SK-N-SH (cell line): ENCODE results near the gene DSG4. TPM values are rescaled to one million over a fixed set of nuclear protein-coding genes. Genes with fewer than 3 reads are reported as not detected.

Experiments used
- CTCF ChIA-PET: fragments of 300-600, 350-600 bp; formaldehyde crosslinking; extraction: SDS; loops from one replicate; lab custom pipeline; 2021; lab: Yijun Ruan, JAX
- POLR2A ChIA-PET: fragments of 350-600 bp; sonication (Branson Sonifier 250); formaldehyde crosslinking; extraction: SDS; loops from one replicate; lab custom pipeline; 2020; ENCODE audit warnings: antibody characterized with exemption, inconsistent platforms; lab: Yijun Ruan, JAX
- DNase-seq: peaks from one replicate; pipeline ENCODE4 v3.0.0; 2012
- H2AFZ ChIP-seq: fragments of 200-600 bp; sonication (generic); 2 replicates; pipeline ENCODE4 v1.8.1; 2016; ENCODE audit warnings: antibody characterized with exemption, mild to moderate bottlenecking, low read depth
- H3F3A ChIP-seq: fragments of 200-600 bp; sonication (generic); replicated peaks from 2 replicates; pipeline ENCODE3; 2016; ENCODE audit warnings: antibody characterized with exemption, mild to moderate bottlenecking; ENCODE audit not compliant: insufficient read depth
- H3K27ac ChIP-seq, 2 experiments: fragments of 200-500 bp in 1 of 2; fragments of 200-600 bp in 1 of 2; sonication (Bioruptor generic) in 1 of 2; sonication (generic), shearing (Covaris generic) in 1 of 2; 2 replicates each; pipeline versions ENCODE4 v1.5.1 to v1.6.1; 2014 to 2016; ENCODE audit warnings: low read depth in 2 of 2, inconsistent platforms in 1 of 2, low read length in 1 of 2, mild to moderate bottlenecking in 1 of 2, mixed read lengths in 1 of 2
- H3K27me3 ChIP-seq: fragments of 200-600 bp; sonication (generic), shearing (Covaris generic); 2 replicates; pipeline ENCODE4 v1.6.1; 2016; ENCODE audit warnings: mixed run types; ENCODE audit not compliant: insufficient read depth
- H3K36me3 ChIP-seq, 2 experiments: fragments of 200-500 bp in 1 of 2; fragments of 200-600 bp in 1 of 2; sonication (Bioruptor generic) in 1 of 2; sonication (generic) in 1 of 2; replicated peaks in 1 of 2; 2 replicates each; pipeline versions ENCODE3 to v1.5.1; 2014 to 2016; ENCODE audit warnings: low read length in 1 of 2, mild to moderate bottlenecking in 1 of 2; ENCODE audit not compliant: insufficient read depth in 2 of 2, control insufficient read depth in 1 of 2
- H3K4me1 ChIP-seq, 2 experiments: fragments of 200-500 bp in 1 of 2; fragments of 200-600 bp in 1 of 2; sonication (Bioruptor generic) in 1 of 2; sonication (generic), shearing (Covaris generic) in 1 of 2; 2 replicates each; pipeline versions ENCODE4 v1.5.1 to v1.6.1; 2014 to 2016; ENCODE audit warnings: low read depth in 1 of 2, low read length in 1 of 2, mixed run types in 1 of 2; ENCODE audit not compliant: insufficient read depth in 2 of 2, control insufficient read depth in 1 of 2
- H3K4me2 ChIP-seq: fragments of 200-600 bp; sonication (generic), shearing (Covaris generic); 2 replicates; pipeline ENCODE4 v1.6.1; 2017; ENCODE audit warnings: mixed run types
- H3K4me3 ChIP-seq, 2 experiments: fragments of 200-500 bp in 1 of 2; fragments of 200-600 bp in 1 of 2; sonication (Bioruptor generic) in 1 of 2; sonication (generic), shearing (Covaris generic) in 1 of 2; 2 replicates each; pipeline versions ENCODE4 v1.5.1 to v1.8.1; 2014 to 2016; ENCODE audit warnings: low read depth in 2 of 2, inconsistent platforms in 1 of 2, low read length in 1 of 2, mild to moderate bottlenecking in 1 of 2, mixed read lengths in 1 of 2, moderate library complexity in 1 of 2
- H3K79me2 ChIP-seq: fragments of 200-600 bp; sonication (generic); 2 replicates; pipeline ENCODE4 v1.8.1; 2017; ENCODE audit warnings: mild to moderate bottlenecking; ENCODE audit not compliant: insufficient read depth
- H3K9ac ChIP-seq: fragments of 200-600 bp; sonication (generic); 2 replicates; pipeline ENCODE4 v1.6.1; 2017; ENCODE audit warnings: mixed run types
- H3K9me2 ChIP-seq: fragments of 200-600 bp; sonication (generic); 2 replicates; pipeline ENCODE4 v1.6.1; 2017; ENCODE audit warnings: mixed run types
- H3K9me3 ChIP-seq: fragments of 200-600 bp; sonication (generic); 2 replicates; pipeline ENCODE4 v1.6.1; 2017; ENCODE audit warnings: mixed run types, mild to moderate bottlenecking, moderate library complexity
- H4K20me1 ChIP-seq: fragments of 200-600 bp; sonication (generic); 2 replicates; pipeline ENCODE4 v1.6.1; 2017; ENCODE audit warnings: mild to moderate bottlenecking, mixed run types; ENCODE audit not compliant: insufficient read depth
- ELF1 ChIP-seq: IDR thresholded peaks from 2 replicates; pipeline ENCODE4 v1.4.0; 2012
- FOSL2 ChIP-seq: IDR thresholded peaks from 2 replicates; pipeline ENCODE4 v1.4.0; 2012; ENCODE audit warnings: low read depth, mild to moderate bottlenecking, moderate library complexity, borderline replicate concordance
- FOXJ3 ChIP-seq: sonication (generic); formaldehyde crosslinking; IDR thresholded peaks from 2 replicates; pipeline ENCODE4 v1.5.1; 2020; ENCODE audit warnings: mild to moderate bottlenecking, missing genetic modification reagents
- GATA2 ChIP-seq: sonication (generic); formaldehyde crosslinking; IDR thresholded peaks from 2 replicates; pipeline ENCODE4 v1.5.0; 2020; ENCODE audit warnings: mild to moderate bottlenecking, missing genetic modification reagents
- NFIC ChIP-seq: IDR thresholded peaks from 2 replicates; pipeline ENCODE4 v1.4.0; 2012; ENCODE audit warnings: borderline replicate concordance
- POLR2AphosphoS5 ChIP-seq: IDR thresholded peaks from 2 replicates; pipeline ENCODE4 v1.6.1; 2012; ENCODE audit warnings: low read depth, low read length
- RXRA ChIP-seq: IDR thresholded peaks from 2 replicates; pipeline ENCODE4 v1.4.0; 2012; ENCODE audit warnings: low read depth, mild to moderate bottlenecking, borderline replicate concordance
- SIN3A ChIP-seq: IDR thresholded peaks from 2 replicates; pipeline ENCODE4 v1.6.1; 2012; ENCODE audit warnings: low read depth, mild to moderate bottlenecking, low read length, moderate library complexity, borderline replicate concordance
- SMC3 ChIP-seq: IDR thresholded peaks from 2 replicates; pipeline ENCODE4 v1.6.1; 2012; ENCODE audit warnings: low read depth, low read length, improper control_type of control experiment
- TAF1 ChIP-seq: IDR thresholded peaks from 2 replicates; pipeline ENCODE4 v1.6.1; 2012; ENCODE audit warnings: low read depth, mild to moderate bottlenecking, low read length, moderate library complexity, borderline replicate concordance
- TCF12 ChIP-seq: IDR thresholded peaks from 2 replicates; pipeline ENCODE4 v1.4.0; 2012
- TEAD4 ChIP-seq: IDR thresholded peaks from 2 replicates; pipeline ENCODE4 v1.4.0; 2012; ENCODE audit warnings: mild to moderate bottlenecking, borderline replicate concordance; ENCODE audit not compliant: insufficient read depth
- YY1 ChIP-seq: IDR thresholded peaks from 2 replicates; pipeline ENCODE4 v1.4.0; 2012; ENCODE audit warnings: low read depth, mild to moderate bottlenecking
- WGBS: methylation state at CpG from one replicate; pipeline ENCODE4 v1.1.6; 2017; ENCODE audit warnings: low lambda C conversion rate; 5-methylcytosine and 5-hydroxymethylcytosine counted together
- polyA plus RNA-seq, 3 experiments: library from polyadenylated mRNA; depleted of rRNA; stranded (reverse); fragments of >200 nt; gene quantifications; 2 replicates each; pipeline ENCODE4 v1.2.3, GENCODE V29; 2012
- TF ChIP-seq, protein P1 (sequence below): IDR thresholded peaks from 2 replicates; pipeline ENCODE4 v1.6.1; 2012; ENCODE audit warnings: mild to moderate bottlenecking, low read depth, low read length, moderate library complexity
- TF ChIP-seq, protein P2 (sequence below): fragments of 150-350 bp; IDR thresholded peaks from 2 replicates; pipeline ENCODE4 v1.6.1; 2017; ENCODE audit warnings: antibody characterized with exemption, low read length, low read depth, borderline replicate concordance
- TF ChIP-seq, protein P3 (sequence below): fragments of 150-350 bp; IDR thresholded peaks from 2 replicates; pipeline ENCODE4 v1.6.1; 2016; ENCODE audit warnings: mild to moderate bottlenecking, low read depth, low read length
- TF ChIP-seq, protein P4 (sequence below): IDR thresholded peaks from 2 replicates; pipeline ENCODE4 v1.4.0; 2012; ENCODE audit warnings: low read depth, borderline replicate concordance

Gene DSG4
- polyA plus RNA-seq, 1 of the 3 experiments (the other 2 are of a cell fraction): not detected

DNA sequence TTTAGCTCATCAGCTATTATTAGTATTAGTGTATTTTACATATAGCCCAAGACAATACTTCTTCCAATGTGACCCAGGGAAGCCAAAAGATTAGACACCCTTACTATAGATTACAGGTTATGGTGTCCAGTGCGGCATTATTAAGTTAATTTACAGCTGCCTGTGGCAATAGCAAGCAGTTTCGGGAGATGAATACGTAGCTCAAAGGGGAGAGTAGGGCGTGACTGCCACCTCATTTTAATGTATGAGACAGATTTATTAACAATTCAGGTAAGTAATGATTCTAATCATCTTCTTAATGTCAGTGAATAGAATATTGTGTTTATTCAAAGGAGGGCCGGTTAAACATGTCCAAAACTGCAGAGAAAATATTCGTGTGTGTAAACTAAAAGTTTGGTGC is 64.2 kb downstream of the DSG4 start:
- H3K9ac ChIP-seq: no peak overlapping the region
- ChIA-PET CTCF (no interaction called here), POLR2A (no interaction called here)
- H3K36me3 ChIP-seq: no peaks in the 10 kb centered on the region
- no peak overlapping the region for H3K4me2 ChIP-seq
- H2AFZ ChIP-seq: no peak overlapping the region
- no peak overlapping the region for H3K27ac ChIP-seq
- TF ChIP-seq, protein P1, sequence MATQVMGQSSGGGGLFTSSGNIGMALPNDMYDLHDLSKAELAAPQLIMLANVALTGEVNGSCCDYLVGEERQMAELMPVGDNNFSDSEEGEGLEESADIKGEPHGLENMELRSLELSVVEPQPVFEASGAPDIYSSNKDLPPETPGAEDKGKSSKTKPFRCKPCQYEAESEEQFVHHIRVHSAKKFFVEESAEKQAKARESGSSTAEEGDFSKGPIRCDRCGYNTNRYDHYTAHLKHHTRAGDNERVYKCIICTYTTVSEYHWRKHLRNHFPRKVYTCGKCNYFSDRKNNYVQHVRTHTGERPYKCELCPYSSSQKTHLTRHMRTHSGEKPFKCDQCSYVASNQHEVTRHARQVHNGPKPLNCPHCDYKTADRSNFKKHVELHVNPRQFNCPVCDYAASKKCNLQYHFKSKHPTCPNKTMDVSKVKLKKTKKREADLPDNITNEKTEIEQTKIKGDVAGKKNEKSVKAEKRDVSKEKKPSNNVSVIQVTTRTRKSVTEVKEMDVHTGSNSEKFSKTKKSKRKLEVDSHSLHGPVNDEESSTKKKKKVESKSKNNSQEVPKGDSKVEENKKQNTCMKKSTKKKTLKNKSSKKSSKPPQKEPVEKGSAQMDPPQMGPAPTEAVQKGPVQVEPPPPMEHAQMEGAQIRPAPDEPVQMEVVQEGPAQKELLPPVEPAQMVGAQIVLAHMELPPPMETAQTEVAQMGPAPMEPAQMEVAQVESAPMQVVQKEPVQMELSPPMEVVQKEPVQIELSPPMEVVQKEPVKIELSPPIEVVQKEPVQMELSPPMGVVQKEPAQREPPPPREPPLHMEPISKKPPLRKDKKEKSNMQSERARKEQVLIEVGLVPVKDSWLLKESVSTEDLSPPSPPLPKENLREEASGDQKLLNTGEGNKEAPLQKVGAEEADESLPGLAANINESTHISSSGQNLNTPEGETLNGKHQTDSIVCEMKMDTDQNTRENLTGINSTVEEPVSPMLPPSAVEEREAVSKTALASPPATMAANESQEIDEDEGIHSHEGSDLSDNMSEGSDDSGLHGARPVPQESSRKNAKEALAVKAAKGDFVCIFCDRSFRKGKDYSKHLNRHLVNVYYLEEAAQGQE: no peak
- TF ChIP-seq TEAD4 (no peak), FOXJ3 (CRISPR knock-in tag) (no peak), GATA2 (no peak), SMC3 (no peak), TCF12 (no peak)
- TF ChIP-seq, protein P2, sequence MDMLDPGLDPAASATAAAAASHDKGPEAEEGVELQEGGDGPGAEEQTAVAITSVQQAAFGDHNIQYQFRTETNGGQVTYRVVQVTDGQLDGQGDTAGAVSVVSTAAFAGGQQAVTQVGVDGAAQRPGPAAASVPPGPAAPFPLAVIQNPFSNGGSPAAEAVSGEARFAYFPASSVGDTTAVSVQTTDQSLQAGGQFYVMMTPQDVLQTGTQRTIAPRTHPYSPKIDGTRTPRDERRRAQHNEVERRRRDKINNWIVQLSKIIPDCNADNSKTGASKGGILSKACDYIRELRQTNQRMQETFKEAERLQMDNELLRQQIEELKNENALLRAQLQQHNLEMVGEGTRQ: no peak
- H3K27me3 ChIP-seq: peaks cover 20% of the 10 kb centered on the region; the same call in 1 of the 2 replicates
- DNase-seq: no peak
- no peaks in the 10 kb centered on the region for H3K9me2 ChIP-seq
- no peaks in the 10 kb centered on the region for H4K20me1 ChIP-seq
- H3F3A ChIP-seq: no peaks in the 10 kb centered on the region
- no peaks in the 10 kb centered on the region for H3K79me2 ChIP-seq
- no peak overlapping the region for H3K4me3 ChIP-seq
- under 1% methylated on average over 6 of the region's 6 CpGs for WGBS
- H3K9me3 ChIP-seq: no peaks in the 10 kb centered on the region
- H3K4me1 ChIP-seq: no peaks in the 10 kb centered on the region

DNA sequence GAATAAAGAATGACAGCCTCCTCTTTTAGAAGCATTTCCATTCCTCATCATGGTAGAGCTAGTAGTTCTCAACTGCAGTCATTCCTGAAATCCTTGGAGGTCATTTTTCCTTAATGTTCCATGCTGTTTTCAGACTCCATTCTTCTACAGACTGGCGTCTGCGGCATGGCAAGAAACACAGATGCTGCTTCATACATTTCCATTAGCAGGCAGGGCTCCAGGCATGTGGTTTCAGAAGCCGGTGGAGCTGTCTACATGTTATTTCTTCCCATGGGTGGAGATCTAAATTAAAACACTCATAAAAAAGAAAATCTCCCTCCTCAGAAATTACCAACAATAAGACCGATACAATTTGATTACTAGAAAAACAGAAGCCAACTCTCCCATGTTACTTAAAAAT is 64.9 kb downstream of the DSG4 start:
- WGBS: 16% methylated on average over 4 of the region's 4 CpGs

More for the DNA sequence above, 64.9 kb downstream of the DSG4 start:
- H3K79me2 ChIP-seq: no peaks in the 10 kb centered on the region
- H3K4me2 ChIP-seq: no peak overlapping the region
- ChIA-PET POLR2A (no interaction called here), CTCF (no interaction called here)
- no peak overlapping the region for H3K4me3 ChIP-seq
- no peak overlapping the region for H3K9ac ChIP-seq
- no peaks in the 10 kb centered on the region for H3K9me3 ChIP-seq
- no peaks in the 10 kb centered on the region for H3K4me1 ChIP-seq
- H3K9me2 ChIP-seq: no peaks in the 10 kb centered on the region
- no peaks in the 10 kb centered on the region for H4K20me1 ChIP-seq
- no peak overlapping the region for H3K27ac ChIP-seq
- no peaks in the 10 kb centered on the region for H3F3A ChIP-seq
- H3K36me3 ChIP-seq: no peaks in the 10 kb centered on the region
- H2AFZ ChIP-seq: no peak overlapping the region
- H3K27me3 ChIP-seq: peaks cover 25% of the 10 kb centered on the region; the same call in 1 of the 2 replicates
- no peak for TF ChIP-seq SIN3A
- TF ChIP-seq FOSL2: no peak
- no peak for TF ChIP-seq TAF1
- no peak for TF ChIP-seq FOXJ3 (CRISPR knock-in tag)
- TF ChIP-seq NFIC: no peak
- no peak for TF ChIP-seq TCF12
- TF ChIP-seq, protein P3, sequence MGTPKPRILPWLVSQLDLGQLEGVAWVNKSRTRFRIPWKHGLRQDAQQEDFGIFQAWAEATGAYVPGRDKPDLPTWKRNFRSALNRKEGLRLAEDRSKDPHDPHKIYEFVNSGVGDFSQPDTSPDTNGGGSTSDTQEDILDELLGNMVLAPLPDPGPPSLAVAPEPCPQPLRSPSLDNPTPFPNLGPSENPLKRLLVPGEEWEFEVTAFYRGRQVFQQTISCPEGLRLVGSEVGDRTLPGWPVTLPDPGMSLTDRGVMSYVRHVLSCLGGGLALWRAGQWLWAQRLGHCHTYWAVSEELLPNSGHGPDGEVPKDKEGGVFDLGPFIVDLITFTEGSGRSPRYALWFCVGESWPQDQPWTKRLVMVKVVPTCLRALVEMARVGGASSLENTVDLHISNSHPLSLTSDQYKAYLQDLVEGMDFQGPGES: no peak
- no peak for TF ChIP-seq ELF1
- no peak for TF ChIP-seq RXRA
- TF ChIP-seq, protein P4, sequence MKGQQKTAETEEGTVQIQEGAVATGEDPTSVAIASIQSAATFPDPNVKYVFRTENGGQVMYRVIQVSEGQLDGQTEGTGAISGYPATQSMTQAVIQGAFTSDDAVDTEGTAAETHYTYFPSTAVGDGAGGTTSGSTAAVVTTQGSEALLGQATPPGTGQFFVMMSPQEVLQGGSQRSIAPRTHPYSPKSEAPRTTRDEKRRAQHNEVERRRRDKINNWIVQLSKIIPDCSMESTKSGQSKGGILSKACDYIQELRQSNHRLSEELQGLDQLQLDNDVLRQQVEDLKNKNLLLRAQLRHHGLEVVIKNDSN: no peak
- no peak for TF ChIP-seq POLR2AphosphoS5
- no peak for TF ChIP-seq YY1
- no peak for TF ChIP-seq TEAD4
- TF ChIP-seq, all 33 proteins: peak for 0
- no peak for DNase-seq
